GM19395 (cell line): ENCODE measurements around the gene ABCA12.

ENCODE experiments used
- ATAC-seq: cut with Tn5 transposase; IDR thresholded peaks from one replicate; pipeline ENCODE4 v1.9.1; 2021; ENCODE audit warnings: mild to moderate bottlenecking, moderate library complexity; ENCODE audit not compliant: unreplicated experiment

ABCA12 gene

DNA sequence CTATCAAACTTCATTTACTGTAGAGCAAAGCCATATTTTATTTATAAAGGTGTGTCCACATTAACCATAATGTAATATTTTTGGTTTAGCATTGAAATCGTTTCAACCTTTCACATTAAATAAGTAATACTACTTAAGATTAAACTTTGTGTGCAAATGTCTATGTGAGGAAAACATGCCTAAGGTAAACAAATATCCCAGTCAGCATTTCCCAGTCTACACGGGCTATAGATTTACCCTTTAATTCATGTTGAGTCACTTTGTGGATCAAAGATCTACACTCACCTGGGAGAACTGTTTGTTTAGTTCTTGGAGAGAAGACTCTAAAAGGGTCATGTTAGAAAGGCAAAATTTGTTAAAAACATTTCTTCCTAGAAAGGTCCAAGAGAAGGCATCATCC lies 89.1 kb downstream of the ABCA12 start:
- no peak for ATAC-seq

DNA sequence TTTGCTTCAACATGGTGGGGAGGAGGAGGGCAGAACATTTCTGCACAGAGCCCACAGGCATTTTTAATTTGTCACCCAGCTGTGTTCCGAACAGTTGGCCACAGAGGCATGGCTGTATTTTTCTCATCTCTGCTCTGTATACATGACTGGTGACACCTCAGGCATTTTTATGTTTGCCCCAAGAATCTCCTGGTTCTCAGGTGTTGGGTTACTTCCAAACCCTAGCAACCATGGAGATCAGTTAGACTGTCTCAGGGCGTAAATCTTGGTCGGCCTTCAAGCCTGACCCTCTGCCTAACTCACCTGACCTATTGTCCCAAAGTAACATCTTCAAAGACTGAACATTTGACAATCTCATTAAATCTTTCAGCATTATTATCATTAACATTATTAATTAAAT lies 100.0 kb downstream of the ABCA12 start:
- ATAC-seq, result no peak

GRCh38 chr2:215036314-215036713 lies 102.1 kb downstream of the ABCA12 start:
- no peak for ATAC-seq

GRCh38 chr2:215034154-215034553 lies 104.3 kb downstream of the ABCA12 start:
- ATAC-seq, result no peak

DNA sequence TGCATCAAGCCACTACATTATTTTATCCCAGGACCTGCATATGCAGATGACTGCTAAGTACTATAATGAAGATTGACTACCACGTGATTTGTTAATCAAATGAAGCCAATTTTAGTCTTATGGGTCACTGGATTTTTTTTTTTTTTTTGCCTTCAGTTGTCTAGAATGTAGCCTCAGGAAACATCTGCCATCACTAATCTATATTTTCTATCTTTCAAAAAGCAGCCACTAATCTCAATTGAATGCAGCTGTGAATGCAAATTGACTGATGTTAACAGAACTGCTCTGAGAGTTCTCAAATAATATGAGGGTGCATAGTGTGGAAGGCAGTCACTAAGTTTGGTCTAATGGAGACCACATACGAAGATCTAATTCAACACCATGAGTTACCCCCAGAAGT lies 106.3 kb downstream of the ABCA12 start:
- no peak for ATAC-seq

DNA sequence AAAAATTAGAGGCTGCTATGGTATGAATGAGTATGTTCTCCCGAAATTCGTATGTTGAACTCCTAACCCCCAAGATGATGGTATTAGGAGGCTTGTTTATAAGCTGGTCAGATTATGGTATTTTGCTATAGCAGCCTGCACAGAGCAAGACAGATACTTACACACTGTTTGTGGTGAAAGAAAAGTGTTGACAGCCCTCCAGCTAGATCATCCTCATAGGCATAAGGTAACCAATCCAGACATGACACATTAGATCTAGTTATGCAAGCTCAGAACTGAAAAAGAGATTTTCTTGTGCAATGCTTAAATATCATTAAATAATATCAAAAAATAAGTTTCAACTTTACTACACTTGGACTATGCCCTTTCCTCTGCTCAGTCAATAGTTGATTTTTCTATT lies 107.1 kb downstream of the ABCA12 start:
- ATAC-seq, result no peak

GRCh38 chr2:215029936-215030335 lies 108.5 kb downstream of the ABCA12 start:
- ATAC-seq, result no peak

GRCh38 chr2:215028231-215028630 lies 110.2 kb downstream of the ABCA12 start:
- ATAC-seq, result no peak

DNA sequence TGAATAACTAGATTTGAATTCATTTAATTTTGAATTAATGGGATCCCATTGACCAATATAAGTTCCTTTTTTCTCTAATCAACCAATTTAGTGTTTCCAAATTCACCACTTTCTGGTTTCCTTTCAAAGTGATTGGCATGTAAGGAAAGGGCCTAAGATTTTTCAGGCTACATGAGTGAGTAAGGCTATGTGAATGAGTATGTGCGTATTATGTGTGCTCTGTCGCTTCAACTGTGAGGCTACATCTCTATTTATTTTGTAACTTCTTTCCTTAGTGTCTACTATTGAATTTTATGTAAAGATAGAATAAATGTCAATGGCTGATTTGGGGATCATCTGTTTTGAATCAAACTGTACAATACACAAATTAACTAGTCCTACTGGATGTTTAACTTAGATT lies 110.6 kb downstream of the ABCA12 start:
- no peak for ATAC-seq

GRCh38 chr2:215022910-215023309 lies 115.5 kb downstream of the ABCA12 start:
- no peak for ATAC-seq

DNA sequence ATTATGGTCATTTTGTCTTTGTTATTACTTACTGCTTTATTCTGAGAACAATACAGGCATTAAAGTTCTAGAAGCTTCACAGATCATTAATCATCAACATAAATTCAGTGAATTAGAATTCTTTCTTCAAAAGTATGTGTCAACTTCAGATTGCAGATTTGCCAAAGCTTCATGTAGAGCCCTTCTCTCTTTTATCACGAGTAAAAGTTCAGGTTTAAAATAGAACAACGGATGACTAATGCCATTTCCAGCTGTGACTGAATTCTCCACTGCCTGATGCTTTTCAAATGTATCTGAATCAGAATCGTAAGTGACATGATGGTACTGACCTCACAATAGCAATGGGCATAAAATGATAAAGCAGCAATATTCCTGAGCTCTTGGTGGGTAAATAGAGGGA lies 116.0 kb downstream of the ABCA12 start:
- ATAC-seq, result no peak

DNA sequence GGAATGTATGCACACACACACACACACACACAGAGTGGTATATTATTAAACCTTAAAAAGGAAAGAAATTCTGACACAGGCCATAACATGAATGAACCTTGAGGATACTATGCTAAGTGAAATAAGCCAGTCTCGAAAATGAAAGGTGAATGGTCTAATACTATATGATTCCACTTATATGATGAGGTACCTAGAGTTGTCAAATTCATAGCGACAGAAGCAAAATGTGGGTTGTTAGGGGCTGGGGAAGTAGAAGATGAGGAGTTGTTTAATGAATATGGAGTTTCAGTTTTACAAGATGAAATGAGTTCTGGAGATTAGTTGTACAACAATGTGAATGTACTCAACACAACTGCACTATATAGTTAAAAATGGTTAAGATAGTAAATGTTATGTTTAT lies 118.1 kb downstream of the ABCA12 start:
- ATAC-seq, result no peak

DNA sequence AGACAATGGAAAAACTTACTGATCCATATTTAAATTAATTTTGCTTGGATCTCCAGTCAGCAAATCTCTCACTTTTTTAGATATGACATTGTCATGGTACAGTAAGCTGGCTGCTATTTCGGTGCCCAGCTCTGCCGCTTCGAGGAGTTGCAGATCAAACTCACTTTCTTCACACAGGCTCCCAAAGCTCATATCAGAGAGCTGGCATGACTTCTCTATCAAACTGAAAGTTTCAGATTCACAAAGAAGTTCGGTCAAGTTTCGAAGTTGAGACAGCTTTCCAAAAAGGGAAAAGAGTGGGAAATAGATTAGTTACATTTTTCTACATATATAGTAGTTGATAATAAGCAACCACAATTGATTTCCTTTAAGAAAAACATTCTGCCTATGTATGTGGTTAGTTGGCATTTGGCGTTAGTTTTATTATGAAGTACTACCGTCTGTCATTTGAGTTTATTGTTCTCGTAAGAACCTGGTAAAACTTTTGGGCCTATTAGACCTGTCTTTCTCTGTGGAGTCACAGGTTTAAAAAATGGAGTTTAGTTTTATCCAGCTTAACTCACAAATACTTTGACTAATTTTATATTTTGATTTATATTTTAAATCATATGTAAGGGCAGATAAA lies 118.8 kb downstream of the ABCA12 start:
- no peak for ATAC-seq

DNA sequence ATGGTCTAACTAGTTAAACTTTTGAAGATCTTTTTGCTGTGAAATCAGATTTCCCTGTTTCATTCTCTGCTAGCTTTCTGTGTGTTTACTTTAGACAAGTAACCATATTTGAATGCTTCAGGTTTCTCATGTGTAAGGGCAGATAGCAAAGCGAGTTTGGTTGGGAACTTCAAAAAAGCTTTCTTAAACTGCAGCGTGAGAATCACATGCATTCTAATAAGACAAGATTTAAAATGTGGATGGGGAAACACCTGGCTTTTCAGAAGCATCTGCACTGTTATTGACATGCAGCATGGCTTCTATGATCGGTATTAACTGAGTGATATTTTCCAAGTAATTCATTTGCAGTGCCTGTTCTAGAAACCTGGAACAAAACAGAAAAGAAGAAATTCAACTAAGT lies 119.3 kb downstream of the ABCA12 start:
- no peak for ATAC-seq

GRCh38 chr2:215015421-215015820 lies 123.0 kb downstream of the ABCA12 start:
- no peak for ATAC-seq

- ATAC-seq, result no peak
Observed at GRCh38 chr2:215010390-215010789, 128.0 kb downstream of the ABCA12 start.

GRCh38 chr2:215003001-215003400 lies 135.4 kb downstream of the ABCA12 start:
- ATAC-seq, result no peak

DNA sequence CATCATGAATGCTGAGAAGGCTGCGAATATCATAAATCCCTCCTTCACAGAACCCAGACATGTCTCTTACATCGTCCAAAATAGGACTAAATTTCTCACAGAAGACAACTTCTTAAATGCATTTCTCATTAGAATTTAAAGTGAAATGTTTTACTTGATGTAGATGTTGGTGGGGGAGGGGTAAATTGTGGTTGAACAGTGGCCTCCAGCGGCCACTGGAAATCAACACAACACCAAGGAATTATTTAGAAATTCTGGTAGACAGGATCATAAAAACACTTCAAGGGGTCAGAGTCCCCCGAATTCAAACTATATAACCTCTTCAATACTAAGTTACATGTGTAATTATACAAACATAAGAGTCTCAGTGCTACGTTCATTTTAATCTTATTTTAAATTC lies 135.9 kb downstream of the ABCA12 start:
- ATAC-seq, result peak; percentile 70

DNA sequence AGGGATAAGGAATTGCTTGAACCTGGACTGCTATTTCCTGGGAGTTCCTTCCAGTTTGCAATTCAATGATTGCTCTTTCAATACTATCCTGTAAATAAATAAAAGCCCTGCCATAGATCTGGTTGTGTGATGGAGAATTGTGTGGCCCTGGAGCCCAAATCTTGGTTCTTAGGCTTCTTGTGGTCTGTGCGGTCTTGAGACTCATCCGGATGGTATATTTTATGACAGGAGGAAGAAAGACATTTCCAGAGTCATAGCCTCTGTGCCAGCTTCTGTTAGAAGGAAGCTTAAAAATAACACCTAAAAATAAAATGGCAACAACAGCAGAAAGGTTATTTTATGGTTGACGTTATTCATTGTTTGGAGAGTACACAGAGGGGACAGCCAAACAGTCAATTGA lies 137.7 kb downstream of the ABCA12 start:
- ATAC-seq, result no peak

- ATAC-seq, result peak; percentile 91
Observed at GRCh38 chr2:214995926-214996670, 142.3 kb downstream of the ABCA12 start.

DNA sequence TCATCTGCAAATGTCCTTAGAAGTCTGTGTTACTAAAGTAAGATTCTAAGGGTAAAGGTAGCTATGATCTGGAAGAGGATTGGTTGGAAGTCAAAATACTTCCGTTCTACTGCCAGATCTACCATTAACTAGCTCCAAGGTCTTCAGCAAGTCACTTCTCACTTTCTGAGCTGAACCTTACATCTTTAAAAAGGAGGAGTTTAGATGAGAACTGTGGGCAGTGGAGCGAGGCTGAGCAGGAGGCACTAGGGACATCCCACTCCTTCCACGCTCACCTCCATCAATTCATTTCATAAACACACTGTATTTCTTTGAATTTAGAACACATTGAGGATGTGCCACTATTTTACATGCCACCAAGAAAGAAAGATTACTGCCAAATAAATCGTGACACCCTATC lies 143.0 kb downstream of the ABCA12 start:
- ATAC-seq, result peak; percentile 52

DNA sequence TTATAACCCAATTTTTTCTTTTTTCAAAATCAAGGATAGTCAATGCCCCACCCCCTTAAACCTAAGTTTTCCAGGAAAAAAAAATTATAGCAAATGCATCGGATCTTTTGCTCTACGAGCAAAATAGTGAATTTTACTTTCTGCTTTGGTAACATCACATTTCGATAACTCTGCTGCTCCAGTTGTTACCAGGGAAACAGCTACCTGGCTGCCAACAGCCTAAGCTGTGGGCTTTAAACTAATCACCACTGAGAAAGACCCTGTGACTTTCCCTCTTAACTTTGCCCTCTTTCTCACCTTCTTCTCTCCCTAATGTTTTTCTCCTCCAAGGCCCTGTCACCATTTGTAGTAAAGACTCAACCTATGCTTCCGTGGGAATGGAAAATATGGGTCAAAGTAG lies 145.5 kb downstream of the ABCA12 start:
- no peak for ATAC-seq

GRCh38 chr2:214989187-214989586 lies 149.2 kb downstream of the ABCA12 start:
- ATAC-seq, result no peak
